IMR-90 (cell line): ENCODE data around the gene KDSR. TPM values are rescaled to one million over a fixed set of nuclear protein-coding genes. Genes with fewer than 3 reads are reported as not detected.
A peak's percentile ranks its signal among the peaks of the same experiment; 100 is the strongest.

Experiments
- ATAC-seq: fragments of 200-7000 bp; cut with Tn5 transposase; 2 replicates; pipeline ENCODE4 v1.9.1; 2020; ENCODE audit warnings: low read depth, mild to moderate bottlenecking, moderate library complexity
- BruUV-seq: library from RNA; stranded (reverse); fragments of 400-500 nt; replicated peaks from 2 replicates; lab custom pipeline; 2021; lab: Mats Ljungman, UMichigan
- CTCF ChIA-PET: fragments of 300-600 bp; formaldehyde crosslinking; extraction: SDS; loops from one replicate; lab custom pipeline; 2021; ENCODE audit warnings: antibody characterized with exemption; lab: Yijun Ruan, JAX
- POLR2A ChIA-PET: fragments of 300-600 bp; sonication (Branson Sonifier 250); formaldehyde crosslinking; loops from one replicate; lab custom pipeline; 2022; ENCODE audit warnings: antibody characterized with exemption; ENCODE audit not compliant: unreplicated experiment; lab: Charles Lee
- DNase-seq: peaks from one replicate; pipeline ENCODE4 v3.0.0; 2013
- H2AFZ ChIP-seq: replicated peaks from 2 replicates; pipeline ENCODE3; 2013; ENCODE audit warnings: low read length, mild to moderate bottlenecking; ENCODE audit not compliant: poor library complexity
- H2AK5ac ChIP-seq: 2 replicates; pipeline ENCODE4 v1.6.1; 2013; ENCODE audit warnings: low read depth, low read length, inconsistent platforms
- H2AK9ac ChIP-seq: replicated peaks from 2 replicates; pipeline ENCODE3; 2013; ENCODE audit warnings: mild to moderate bottlenecking, low read depth, low read length, moderate library complexity; ENCODE audit not compliant: poor library complexity
- H2BK120ac ChIP-seq: 2 replicates; pipeline ENCODE4 v1.6.1; 2013; ENCODE audit warnings: low read depth, low read length, inconsistent platforms
- H2BK15ac ChIP-seq: 3 replicates; pipeline ENCODE4 v1.6.1; 2013; ENCODE audit warnings: low read depth, low read length, inconsistent platforms
- H2BK20ac ChIP-seq: 2 replicates; pipeline ENCODE4 v1.6.1; 2013; ENCODE audit warnings: low read depth, mild to moderate bottlenecking, inconsistent platforms, low read length, moderate library complexity
- H2BK5ac ChIP-seq: 2 replicates; pipeline ENCODE4 v1.6.1; 2013; ENCODE audit warnings: mild to moderate bottlenecking, low read depth, low read length, inconsistent platforms; ENCODE audit not compliant: poor library complexity, severe bottlenecking
- H3K14ac ChIP-seq: replicated peaks from 2 replicates; pipeline ENCODE4 v1.6.1; 2013; ENCODE audit warnings: low read depth, low read length, inconsistent platforms
- H3K18ac ChIP-seq: 2 replicates; pipeline ENCODE4 v1.6.1; 2013; ENCODE audit warnings: low read depth, low read length, control low read depth
- H3K23ac ChIP-seq: 2 replicates; pipeline ENCODE4 v1.6.1; 2013; ENCODE audit warnings: low read depth, low read length, inconsistent platforms
- H3K27ac ChIP-seq: 2 replicates; pipeline ENCODE4 v1.5.1; 2013; ENCODE audit warnings: mild to moderate bottlenecking, control low read depth, low read length; ENCODE audit not compliant: insufficient read depth
- H3K27me3 ChIP-seq: 2 replicates; pipeline ENCODE4 v1.6.1; 2013; ENCODE audit warnings: low read length; ENCODE audit not compliant: control insufficient read depth, insufficient read depth
- H3K36me3 ChIP-seq: 2 replicates; pipeline ENCODE4 v1.6.1; 2013; ENCODE audit warnings: low read length, mixed read lengths; ENCODE audit not compliant: control insufficient read depth, insufficient read depth
- H3K4ac ChIP-seq: 2 replicates; pipeline ENCODE4 v1.6.1; 2013; ENCODE audit warnings: low read depth, low read length, inconsistent platforms
- H3K4me1 ChIP-seq: 2 replicates; pipeline ENCODE4 v1.6.1; 2013; ENCODE audit warnings: low read length, mixed read lengths; ENCODE audit not compliant: control insufficient read depth, insufficient read depth
- H3K4me2 ChIP-seq: 2 replicates; pipeline ENCODE4 v1.6.1; 2013; ENCODE audit warnings: low read depth, mild to moderate bottlenecking, control low read depth, low read length, moderate library complexity
- H3K4me3 ChIP-seq: 2 replicates; pipeline ENCODE4 v1.5.1; 2013; ENCODE audit warnings: low read depth, mild to moderate bottlenecking, control low read depth, low read length, moderate library complexity; ENCODE audit not compliant: insufficient read depth
- H3K56ac ChIP-seq: 2 replicates; pipeline ENCODE4 v1.6.1; 2013; ENCODE audit warnings: low read length, inconsistent platforms; ENCODE audit not compliant: insufficient read depth; ENCODE audit errors: extremely low read depth
- H3K79me1 ChIP-seq, 2 experiments: 2 replicates each; pipeline ENCODE4 v1.6.1; 2013; ENCODE audit warnings: low read length in 2 of 2, inconsistent platforms in 1 of 2, low read depth in 1 of 2
- H3K9ac ChIP-seq: 2 replicates; pipeline ENCODE4 v1.6.1; 2013; ENCODE audit warnings: low read depth, low read length, control low read depth
- H3K9me1 ChIP-seq: 2 replicates; pipeline ENCODE4 v1.6.1; 2013; ENCODE audit warnings: low read length, inconsistent platforms; ENCODE audit not compliant: insufficient read depth
- H3K9me3 ChIP-seq: 2 replicates; pipeline ENCODE4 v1.6.1; 2013; ENCODE audit warnings: low read length; ENCODE audit not compliant: control insufficient read depth, insufficient read depth
- H4K20me1 ChIP-seq: 2 replicates; pipeline ENCODE4 v1.6.1; 2013; ENCODE audit warnings: low read length, inconsistent platforms; ENCODE audit not compliant: insufficient read depth
- H4K5ac ChIP-seq: 2 replicates; pipeline ENCODE4 v1.6.1; 2013; ENCODE audit warnings: mild to moderate bottlenecking, low read depth, low read length, control low read depth
- H4K8ac ChIP-seq, 2 experiments: 2 replicates each; pipeline ENCODE4 v1.6.1; 2013; ENCODE audit warnings: low read depth in 2 of 2, low read length in 2 of 2, control low read depth in 1 of 2, inconsistent platforms in 1 of 2
- H4K91ac ChIP-seq: 2 replicates; pipeline ENCODE4 v1.6.1; 2013; ENCODE audit warnings: low read depth, low read length, inconsistent platforms; ENCODE audit not compliant: insufficient read depth
- MXI1 ChIP-seq: IDR thresholded peaks from 2 replicates; pipeline ENCODE4 v1.6.1; 2012; ENCODE audit warnings: low read depth, mild to moderate bottlenecking, low read length, moderate library complexity, borderline replicate concordance
- POLR2A ChIP-seq: IDR thresholded peaks from 2 replicates; pipeline ENCODE4 v1.6.1; 2012; ENCODE audit warnings: mild to moderate bottlenecking, low read depth, low read length
- RAD21 ChIP-seq: IDR thresholded peaks from 2 replicates; pipeline ENCODE4 v1.6.1; 2012; ENCODE audit warnings: low read length, improper control_type of control experiment
- RFX5 ChIP-seq: IDR thresholded peaks from 2 replicates; pipeline ENCODE4 v1.8.0; 2012; ENCODE audit warnings: low read depth, mild to moderate bottlenecking, low read length, moderate library complexity
- SMC3 ChIP-seq: fragments of 150-350 bp; IDR thresholded peaks from 2 replicates; pipeline ENCODE4 v1.6.1; 2016; ENCODE audit warnings: low read depth, mild to moderate bottlenecking, antibody characterized with exemption, low read length, moderate library complexity
- USF2 ChIP-seq: fragments of 150-350 bp; IDR thresholded peaks from 2 replicates; pipeline ENCODE4 v1.6.1; 2017; ENCODE audit warnings: mild to moderate bottlenecking, antibody characterized with exemption, low read length, low read depth
- WGBS, 2 experiments: methylation state at CpG; one replicate each; pipeline versions ENCODE4 v1.1.5 to v1.1.7; 2013; ENCODE audit warnings: missing lambda C conversion rate in 2 of 2; ENCODE audit not compliant: insufficient read length in 1 of 2; ENCODE audit errors: extremely low coverage in 2 of 2; 5-methylcytosine and 5-hydroxymethylcytosine counted together
- dilution Hi-C: fragments of 300-500 bp; cut with HindIII; formaldehyde crosslinking; loops from one replicate; pipeline ENCODE4 v1.14.3; 2018; ENCODE audit warnings: low sequenced_read_pairs; ENCODE audit not compliant: unreplicated experiment
- in situ Hi-C: fragments of 300-500 bp; cut with MboI; formaldehyde crosslinking; loops from 3 replicates; pipeline ENCODE4 v1.14.3; 2019; ENCODE audit warnings: low sequenced_read_pairs, inconsistent platforms, mixed read lengths
- intact Hi-C: fragments of 100-400 bp; cut with micrococcal nuclease; formaldehyde crosslinking; loops from 2 replicates; pipeline ENCODE4 v1.10.0; 2022
- polyA plus RNA-seq, 3 experiments: library from polyadenylated mRNA; depleted of rRNA; stranded (reverse); fragments of >200 nt; gene quantifications; 2 replicates each; pipeline ENCODE4 v1.2.3, GENCODE V29; 2012; ENCODE audit warnings: low replicate concordance in 1 of 3
- total RNA-seq: library from RNA; depleted of rRNA; stranded (reverse); fragments of >200 nt; gene quantifications from 2 replicates; pipeline ENCODE4 v1.2.3, GENCODE V29; 2012

Gene KDSR
- total and polyA plus RNA-seq, 2 of the 4 experiments (the other 2 are of a cell fraction): 21.5 to 21.9 TPM

GRCh38 chr18:63366213-63367052, 573 bp downstream of the KDSR start (continued):
- TF ChIP-seq USF2: no peak
- TF ChIP-seq SMC3: no peak

GRCh38 chr18:63365876-63366212, 1.2 kb downstream of the KDSR start:
- intact Hi-C loops: no loop called here
- POLR2A ChIA-PET: interaction anchor here (1.0 kb wide), 1 partner anchor 10 kb away, joined by 11 read pairs; no protein-coding TSS in a partner anchor

More at GRCh38 chr18:63365876-63366212, 1.2 kb downstream of the KDSR start:
- Histone ChIP-seq H2AK9ac (peak overlapping the region; percentile 91), H4K5ac (no peak overlapping the region), H2AK5ac (peak overlapping the region; percentile 92; the same call in 1 of the 2 replicates), H3K56ac (peak overlapping the region; percentile 78; the same call in 1 of the 2 replicates), H3K27ac (peak overlapping the region; percentile 75), H3K23ac (peak overlapping the region; percentile 99), H3K4me2 (peak overlapping the region; percentile 84), H3K4me1 (0 out of 2 replicates have a peak, but pooled peaks cover 3% of the 10 kb centered on the region), H2AFZ (peak overlapping the region; percentile 99), H4K20me1 (peaks cover 16% of the 10 kb centered on the region), H3K9ac (peak overlapping the region; percentile 83), H3K79me1 (peaks cover 11 to 38% of the 10 kb centered on the region in 2 experiments), H3K18ac (no peak overlapping the region; the same call in 1 of the 2 replicates), H3K9me1 (peaks cover 5% of the 10 kb centered on the region), H3K27me3 (no peaks in the 10 kb centered on the region), H4K91ac (peak overlapping the region; percentile 36), H4K8ac (peak overlapping the region in 1 of 2 experiments; percentile 55; a peak in 2 of 4 replicates), H3K9me3 (no peaks in the 10 kb centered on the region), H3K36me3 (peaks cover 12% of the 10 kb centered on the region), H3K4me3 (peak overlapping the region; percentile 75), H3K4ac (peak overlapping the region; percentile 91), H2BK20ac (peak overlapping the region; percentile 40; the same call in 1 of the 2 replicates), H2BK5ac (peak overlapping the region; percentile 61), H3K14ac (peak overlapping the region; percentile 87), H2BK15ac (no peak overlapping the region), H2BK120ac (peak overlapping the region; percentile 60)
- DNase-seq: peak; percentile 6
- BruUV-seq: no TSS peak
- ATAC-seq: no peak
- dilution Hi-C loops: no loop called here
- no CpG with 5 or more reads among the region's 12 CpGs for WGBS, 2 experiments
- CTCF ChIA-PET: interaction anchor here (0.6 to 1.3 kb wide), 2 partner anchors 74 to 1100 kb away, joined by 3 to 6 read pairs; no protein-coding TSS in a partner anchor
- TF ChIP-seq MXI1 (no peak), RFX5 (no peak), RAD21 (no peak), POLR2A (no peak)
- in situ Hi-C loops: no loop called here
